Colonic mucosa (tissue), 4 donors: Measurements from ENCODE around the gene ARID5A. TPM values are rescaled to one million over a fixed set of nuclear protein-coding genes. Genes with fewer than 3 reads are reported as not detected.

ENCODE experiments used
- DNase-seq: peaks from one replicate; pipeline ENCODE4 v3.0.0-alpha.2; 2020
- H3K27ac ChIP-seq: fragments of 200-600 bp; one replicate; pipeline ENCODE4 v1.8.0; 2021
- H3K27me3 ChIP-seq: fragments of 200-600 bp; one replicate; pipeline ENCODE4 v1.8.0; 2021
- H3K36me3 ChIP-seq: fragments of 200-600 bp; one replicate; pipeline ENCODE4 v1.8.0; 2021
- H3K4me1 ChIP-seq: fragments of 200-600 bp; one replicate; pipeline ENCODE4 v1.8.0; 2021; ENCODE audit warnings: mild to moderate bottlenecking
- H3K4me3 ChIP-seq: fragments of 200-600 bp; one replicate; pipeline ENCODE4 v1.8.0; 2021
- H3K9ac ChIP-seq, 2 donors: one replicate each; pipeline ENCODE4 v1.7.0; 2013; ENCODE audit warnings: control low read depth in 2 of 2, low read depth in 2 of 2, low read length in 2 of 2
- H3K9me3 ChIP-seq: fragments of 200-600 bp; one replicate; pipeline ENCODE4 v1.8.0; 2021
- CTCF ChIP-seq: fragments of 200-600 bp; IDR thresholded peaks from one replicate; pipeline ENCODE4 v1.8.0; 2022; ENCODE audit warnings: antibody characterized with exemption, mild to moderate bottlenecking
- intact Hi-C: fragments of 100-400 bp; cut with DNase I; formaldehyde crosslinking; loops from one replicate; pipeline ENCODE4 v1.14.1; 2022
- total RNA-seq, 2 donors: library from RNA; stranded (reverse); fragmentation: NEBNext Ultra II Directional in 1 of 2; extraction: Animal tissue kit (Norgen Biotek cat#: 25700) in 1 of 2; gene quantifications; one replicate each; pipeline ENCODE4 v1.2.1, GENCODE V29; 2021
- donor health status: healthy.
- donor health status: DM: no; HTN: no; CAD: no.
- donor health status: DM: no; HTN: no; CAD: no.

ARID5A gene
- total RNA-seq, 2 donors from 2014 or later, result 6.9 to 16.4 TPM

- intact Hi-C loops, result no loop called here
- no peak overlapping the region for H3K27ac ChIP-seq
- H3K36me3 ChIP-seq, result peaks cover 8% of the 10 kb centered on the region
- H3K4me1 ChIP-seq, result no peaks in the 10 kb centered on the region
- TF ChIP-seq CTCF, result no peak
- no peak overlapping the region for H3K4me3 ChIP-seq
- H3K27me3 ChIP-seq, result no peaks in the 10 kb centered on the region
- H3K9ac ChIP-seq, result no peak overlapping the region
- DNase-seq, result no peak
- H3K9me3 ChIP-seq, result no peaks in the 10 kb centered on the region
Measured at GRCh38 chr2:96591054-96591453, 54.5 kb downstream of the ARID5A start.

GRCh38 chr2:96591494-96591893 is 54.9 kb downstream of the ARID5A start:
- Histone ChIP-seq H3K27ac (no peak overlapping the region), H3K4me3 (no peak overlapping the region), H3K36me3 (peaks cover 8% of the 10 kb centered on the region), H3K4me1 (no peaks in the 10 kb centered on the region), H3K9me3 (no peaks in the 10 kb centered on the region), H3K27me3 (no peaks in the 10 kb centered on the region), H3K9ac (no peak overlapping the region)
- no peak for TF ChIP-seq CTCF
- no peak for DNase-seq
- intact Hi-C loops, result no loop called here

- H3K9me3 ChIP-seq, result no peaks in the 10 kb centered on the region
- no peaks in the 10 kb centered on the region for H3K4me1 ChIP-seq
- DNase-seq, result no peak
- H3K4me3 ChIP-seq, result no peak overlapping the region
- no peak for TF ChIP-seq CTCF
- H3K9ac ChIP-seq, result no peak overlapping the region
- no peaks in the 10 kb centered on the region for H3K27me3 ChIP-seq
- H3K36me3 ChIP-seq, result peaks cover 8% of the 10 kb centered on the region
- H3K27ac ChIP-seq, result no peak overlapping the region
- intact Hi-C loops, result no loop called here
Measured at GRCh38 chr2:96594282-96594681, 57.7 kb downstream of the ARID5A start.

GRCh38 chr2:96594691-96595152 is 58.2 kb downstream of the ARID5A start:
- H3K27ac ChIP-seq, result no peak overlapping the region
- peaks cover 8% of the 10 kb centered on the region for H3K36me3 ChIP-seq
- intact Hi-C loops, result no loop called here
- H3K27me3 ChIP-seq, result no peaks in the 10 kb centered on the region
- no peaks in the 10 kb centered on the region for H3K9me3 ChIP-seq
- no peaks in the 10 kb centered on the region for H3K4me1 ChIP-seq
- TF ChIP-seq CTCF, result no peak
- H3K4me3 ChIP-seq, result no peak overlapping the region
- H3K9ac ChIP-seq, result no peak overlapping the region
- no peak for DNase-seq

- no peak for DNase-seq
- TF ChIP-seq CTCF, result no peak
- Histone ChIP-seq H3K4me3 (no peak overlapping the region), H3K9me3 (no peaks in the 10 kb centered on the region), H3K36me3 (peaks cover 8% of the 10 kb centered on the region), H3K27ac (no peak overlapping the region), H3K9ac (no peak overlapping the region), H3K27me3 (no peaks in the 10 kb centered on the region), H3K4me1 (no peaks in the 10 kb centered on the region)
- intact Hi-C loops, result no loop called here
Measured at GRCh38 chr2:96596596-96596995, 60.0 kb downstream of the ARID5A start.

GRCh38 chr2:96599941-96600340 is 63.4 kb downstream of the ARID5A start:
- intact Hi-C loops, result no loop called here
- DNase-seq, result no peak
- Histone ChIP-seq H3K9me3 (no peaks in the 10 kb centered on the region), H3K36me3 (peaks cover 10% of the 10 kb centered on the region), H3K4me3 (no peak overlapping the region), H3K4me1 (no peaks in the 10 kb centered on the region), H3K9ac (no peak overlapping the region), H3K27ac (no peak overlapping the region), H3K27me3 (no peaks in the 10 kb centered on the region)
- no peak for TF ChIP-seq CTCF
